NB4 (cell line): ENCODE measurements around the gene CIAPIN1.

ENCODE experiments used
- DNase-seq: peaks from one replicate; pipeline ENCODE4 v3.0.0; 2010; ENCODE audit warnings: low read depth
- H3K4me3 ChIP-seq: one replicate; pipeline ENCODE4 v1.5.1; 2011; ENCODE audit warnings: mild to moderate bottlenecking, low read depth, low read length, moderate library complexity
- CTCF ChIP-seq: IDR thresholded peaks from one replicate; pipeline ENCODE4 v1.5.1; 2012; ENCODE audit warnings: low read depth, low read length
- MAX ChIP-seq: IDR thresholded peaks from 2 replicates; pipeline ENCODE4 v1.6.1; 2011; ENCODE audit warnings: low read depth, low read length
- MYC ChIP-seq: IDR thresholded peaks from 2 replicates; pipeline ENCODE4 v1.6.1; 2011; ENCODE audit warnings: low read depth, low read length
- POLR2A ChIP-seq: IDR thresholded peaks from 2 replicates; pipeline ENCODE4 v1.6.1; 2011; ENCODE audit warnings: mild to moderate bottlenecking; ENCODE audit not compliant: insufficient read length; ENCODE audit errors: extremely low read depth

Gene CIAPIN1

GRCh38 chr16:57469917-57470470 lies 22.8 kb upstream of the CIAPIN1 start:
- TF ChIP-seq POLR2A: no peak
- TF ChIP-seq CTCF: no peak
- TF ChIP-seq MAX: no peak
- no peak for TF ChIP-seq MYC
- DNase-seq: no peak

GRCh38 chr16:57469046-57469445 lies 21.9 kb upstream of the CIAPIN1 start:
- no peak for TF ChIP-seq MAX
- TF ChIP-seq POLR2A: no peak
- no peak for TF ChIP-seq CTCF
- no peak for TF ChIP-seq MYC
- H3K4me3 ChIP-seq: no peak overlapping the region
- DNase-seq: no peak

More at GRCh38 chr16:57469917-57470470, 22.8 kb upstream of the CIAPIN1 start:
- no peak overlapping the region for H3K4me3 ChIP-seq

- H3K4me3 ChIP-seq: no peak overlapping the region
- no peak for DNase-seq
- TF ChIP-seq POLR2A (no peak), MYC (no peak), MAX (no peak), CTCF (no peak)
Observed at GRCh38 chr16:57468346-57468745, 21.2 kb upstream of the CIAPIN1 start.

GRCh38 chr16:57464523-57464922 lies 17.3 kb upstream of the CIAPIN1 start:
- H3K4me3 ChIP-seq: no peak overlapping the region
- TF ChIP-seq MAX (no peak), MYC (no peak), POLR2A (no peak), CTCF (no peak)
- no peak for DNase-seq

GRCh38 chr16:57462978-57463362 lies 15.8 kb upstream of the CIAPIN1 start:
- TF ChIP-seq CTCF (no peak), MAX (no peak), POLR2A (no peak), MYC (no peak)
- peak overlapping the region; percentile 95 for H3K4me3 ChIP-seq
- peak; percentile 34 for DNase-seq
